Medulla oblongata (tissue), 1 donor: ENCODE data around the gene NIP7.
"Not testable (repeated sequence)": the region's sequence is repeated elsewhere in the genome, so short reads cannot be mapped to it uniquely, and the experiment has no call there.

Source experiments
- DNase-seq: peaks from one replicate; pipeline ENCODE4 v3.0.0-alpha.2; 2015; ENCODE audit errors: extremely low spot score

Gene NIP7

GRCh38 chr16:69345923-69346322 is 6.4 kb downstream of the NIP7 start:
- no peak for DNase-seq

GRCh38 chr16:69346683-69347082 is 7.1 kb downstream of the NIP7 start:
- DNase-seq: no peak

GRCh38 chr16:69348222-69348621 is 8.7 kb downstream of the NIP7 start:
- DNase-seq: no peak

GRCh38 chr16:69349536-69349935 is 10.0 kb downstream of the NIP7 start:
- DNase-seq: no peak

- DNase-seq: no peak
These were observed 11.1 kb downstream of the NIP7 start for GRCh38 chr16:69350536-69351133.

- no peak for DNase-seq
These were observed 11.9 kb downstream of the NIP7 start, which contains the start of gene TMED6 for GRCh38 chr16:69351309-69352027. TMED6 (minus strand) TSS chr16:69351786; CDS start chr16:69351753, 33 bp downstream.

GRCh38 chr16:69360070-69360469 is 20.5 kb downstream of the NIP7 start:
- not testable (repeated sequence) for DNase-seq

GRCh38 chr16:69363281-69363717 is 23.7 kb downstream of the NIP7 start:
- no peak for DNase-seq

GRCh38 chr16:69364088-69364487 is 24.5 kb downstream of the NIP7 start:
- no peak for DNase-seq

GRCh38 chr16:69365901-69366300 is 26.3 kb downstream of the NIP7 start:
- no peak for DNase-seq

GRCh38 chr16:69366431-69366830 is 26.9 kb downstream of the NIP7 start:
- no peak for DNase-seq

- DNase-seq: no peak
These were observed 28.4 kb downstream of the NIP7 start for GRCh38 chr16:69367980-69368379.

GRCh38 chr16:69368866-69369265 is 29.3 kb downstream of the NIP7 start:
- no peak for DNase-seq

- no peak for DNase-seq
These were observed 32.0 kb downstream of the NIP7 start for GRCh38 chr16:69371564-69371963.

- DNase-seq: no peak
These were observed 33.4 kb downstream of the NIP7 start for GRCh38 chr16:69373019-69373418.

- DNase-seq: no peak
These were observed 37.0 kb downstream of the NIP7 start for GRCh38 chr16:69376393-69377059.

GRCh38 chr16:69378036-69378435 is 38.5 kb downstream of the NIP7 start:
- no peak for DNase-seq

- no peak for DNase-seq
These were observed 39.2 kb downstream of the NIP7 start for GRCh38 chr16:69378760-69379159.

- DNase-seq: no peak
These were observed 41.7 kb downstream of the NIP7 start for GRCh38 chr16:69381231-69381630.

GRCh38 chr16:69382421-69382820 is 42.8 kb downstream of the NIP7 start:
- DNase-seq: no peak

GRCh38 chr16:69384974-69385373 is 45.4 kb downstream of the NIP7 start:
- no peak for DNase-seq

GRCh38 chr16:69386596-69386995 is 47.0 kb downstream of the NIP7 start:
- no peak for DNase-seq
